Fibroblast of lung (primary cell): Measurements from ENCODE around the gene EPHB2. TPM values are rescaled to one million over a fixed set of nuclear protein-coding genes. Genes with fewer than 3 reads are reported as not detected.
A peak's percentile ranks its signal among the peaks of the same experiment; 100 is the strongest.

ENCODE experiments used
- DNase-seq, 2 donors: peaks; one replicate each; pipeline versions ENCODE4 v3.0.0 to v3.0.0-alpha.2; 2010; ENCODE audit warnings: low read depth in 2 of 2
- H2AFZ ChIP-seq: 2 replicates; pipeline ENCODE4 v1.5.1; 2012; ENCODE audit warnings: low read length, control low read depth, inconsistent platforms
- H3K27ac ChIP-seq: 2 replicates; pipeline ENCODE4 v1.5.1; 2011; ENCODE audit warnings: low read length, control low read depth; ENCODE audit not compliant: insufficient read depth
- H3K27me3 ChIP-seq: 2 replicates; pipeline ENCODE4 v1.5.1; 2011; ENCODE audit warnings: mild to moderate bottlenecking, low read length; ENCODE audit not compliant: control insufficient read depth, insufficient read depth
- H3K36me3 ChIP-seq: 2 replicates; pipeline ENCODE4 v1.5.1; 2011; ENCODE audit warnings: low read length; ENCODE audit not compliant: control insufficient read depth, insufficient read depth
- H3K4me1 ChIP-seq: 2 replicates; pipeline ENCODE4 v1.5.1; 2011; ENCODE audit warnings: low read length; ENCODE audit not compliant: control insufficient read depth, insufficient read depth; ENCODE audit errors: extremely low read depth
- H3K4me2 ChIP-seq: 2 replicates; pipeline ENCODE4 v1.5.1; 2011; ENCODE audit warnings: low read length, control low read depth; ENCODE audit not compliant: insufficient read depth; ENCODE audit errors: extremely low read depth
- H3K4me3 ChIP-seq, 4 experiments: fragments of 200-600 bp in 1 of 4; sonication (generic) in 1 of 4; replicated peaks in 1 of 4; 2 replicates each; pipeline ENCODE4 v1.5.1; 2011 to 2016; ENCODE audit warnings: low read length in 4 of 4, low read depth in 3 of 4, mild to moderate bottlenecking in 3 of 4, control low read depth in 2 of 4, inconsistent platforms in 1 of 4, mixed read lengths in 1 of 4; ENCODE audit not compliant: insufficient read depth in 1 of 4; ENCODE audit errors: control extremely low read depth in 1 of 4
- H3K79me2 ChIP-seq: 2 replicates; pipeline ENCODE4 v1.5.1; 2012; ENCODE audit warnings: mild to moderate bottlenecking, low read length, inconsistent platforms; ENCODE audit not compliant: control insufficient read depth, insufficient read depth
- H3K9ac ChIP-seq: 2 replicates; pipeline ENCODE4 v1.5.1; 2011; ENCODE audit warnings: mild to moderate bottlenecking, low read length, control low read depth; ENCODE audit not compliant: insufficient read depth
- H3K9me3 ChIP-seq: 2 replicates; pipeline ENCODE4 v1.5.1; 2012; ENCODE audit warnings: low read depth, low read length; ENCODE audit not compliant: control insufficient read depth, insufficient read depth
- H4K20me1 ChIP-seq: 2 replicates; pipeline ENCODE4 v1.5.1; 2011; ENCODE audit warnings: low read length; ENCODE audit not compliant: control insufficient read depth, insufficient read depth; ENCODE audit errors: extremely low read depth
- EZH2 ChIP-seq: IDR thresholded peaks from 2 replicates; pipeline ENCODE4 v1.5.1; 2012; ENCODE audit warnings: low read length, control low read depth, mild to moderate bottlenecking; ENCODE audit errors: missing control alignments
- polyA plus RNA-seq, 2 donors: library from polyadenylated mRNA; depleted of rRNA in 1 of 2; stranded (reverse) in 1 of 2; unstranded in 1 of 2; fragments of >200 nt; gene quantifications; 2 replicates each; pipeline ENCODE4 v1.2.1, GENCODE V29; 2011 to 2012; ENCODE audit warnings: missing spikeins in 1 of 2
- total RNA-seq: library from RNA; depleted of rRNA; stranded (reverse); fragments of >200 nt; gene quantifications from 2 replicates; pipeline ENCODE4 v1.2.1, GENCODE V29; 2014
- TF ChIP-seq, protein P1 (sequence below), 2 donors: IDR thresholded peaks in 1 of 2; conservative IDR thresholded peaks in 1 of 2; 1 replicate in 1 of 2; 2 replicates in 1 of 2; pipeline ENCODE4 v1.5.1; 2011 to 2012; ENCODE audit warnings: low read length in 2 of 2, control low read depth in 1 of 2, inconsistent platforms in 1 of 2, low read depth in 1 of 2, mild to moderate bottlenecking in 1 of 2

The EPHB2 gene
- total and polyA plus RNA-seq, 2 donors (not counting 1 experiment from before 2014, with no cell fraction given): 4.1 to 11.2 TPM

- Histone ChIP-seq H3K9me3 (no peaks in the 10 kb centered on the region), H3K79me2 (no peaks in the 10 kb centered on the region), H3K4me2 (no peak overlapping the region), H3K27me3 (no peaks in the 10 kb centered on the region), H2AFZ (no peak overlapping the region), H3K4me1 (peaks cover 9% of the 10 kb centered on the region), H3K9ac (no peak overlapping the region), H4K20me1 (no peaks in the 10 kb centered on the region), H3K27ac (no peak overlapping the region), H3K4me3 (peak overlapping the region in 2 of 4 experiments; percentile 37 to 63), H3K36me3 (no peaks in the 10 kb centered on the region)
- DNase-seq: no peak
- TF ChIP-seq, protein P1, sequence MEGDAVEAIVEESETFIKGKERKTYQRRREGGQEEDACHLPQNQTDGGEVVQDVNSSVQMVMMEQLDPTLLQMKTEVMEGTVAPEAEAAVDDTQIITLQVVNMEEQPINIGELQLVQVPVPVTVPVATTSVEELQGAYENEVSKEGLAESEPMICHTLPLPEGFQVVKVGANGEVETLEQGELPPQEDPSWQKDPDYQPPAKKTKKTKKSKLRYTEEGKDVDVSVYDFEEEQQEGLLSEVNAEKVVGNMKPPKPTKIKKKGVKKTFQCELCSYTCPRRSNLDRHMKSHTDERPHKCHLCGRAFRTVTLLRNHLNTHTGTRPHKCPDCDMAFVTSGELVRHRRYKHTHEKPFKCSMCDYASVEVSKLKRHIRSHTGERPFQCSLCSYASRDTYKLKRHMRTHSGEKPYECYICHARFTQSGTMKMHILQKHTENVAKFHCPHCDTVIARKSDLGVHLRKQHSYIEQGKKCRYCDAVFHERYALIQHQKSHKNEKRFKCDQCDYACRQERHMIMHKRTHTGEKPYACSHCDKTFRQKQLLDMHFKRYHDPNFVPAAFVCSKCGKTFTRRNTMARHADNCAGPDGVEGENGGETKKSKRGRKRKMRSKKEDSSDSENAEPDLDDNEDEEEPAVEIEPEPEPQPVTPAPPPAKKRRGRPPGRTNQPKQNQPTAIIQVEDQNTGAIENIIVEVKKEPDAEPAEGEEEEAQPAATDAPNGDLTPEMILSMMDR (conservative IDR thresholded peaks at IDR 0.05 in 1 of 2, IDR thresholded peaks at IDR 0.05 in 1 of 2; ENCODE audit: low read depth in 1 of 2, low read length in 2 of 2): no peak
- no peak for TF ChIP-seq EZH2
Observed at GRCh38 chr1:22711071-22711470, 432 bp downstream of the EPHB2 start.

DNA sequence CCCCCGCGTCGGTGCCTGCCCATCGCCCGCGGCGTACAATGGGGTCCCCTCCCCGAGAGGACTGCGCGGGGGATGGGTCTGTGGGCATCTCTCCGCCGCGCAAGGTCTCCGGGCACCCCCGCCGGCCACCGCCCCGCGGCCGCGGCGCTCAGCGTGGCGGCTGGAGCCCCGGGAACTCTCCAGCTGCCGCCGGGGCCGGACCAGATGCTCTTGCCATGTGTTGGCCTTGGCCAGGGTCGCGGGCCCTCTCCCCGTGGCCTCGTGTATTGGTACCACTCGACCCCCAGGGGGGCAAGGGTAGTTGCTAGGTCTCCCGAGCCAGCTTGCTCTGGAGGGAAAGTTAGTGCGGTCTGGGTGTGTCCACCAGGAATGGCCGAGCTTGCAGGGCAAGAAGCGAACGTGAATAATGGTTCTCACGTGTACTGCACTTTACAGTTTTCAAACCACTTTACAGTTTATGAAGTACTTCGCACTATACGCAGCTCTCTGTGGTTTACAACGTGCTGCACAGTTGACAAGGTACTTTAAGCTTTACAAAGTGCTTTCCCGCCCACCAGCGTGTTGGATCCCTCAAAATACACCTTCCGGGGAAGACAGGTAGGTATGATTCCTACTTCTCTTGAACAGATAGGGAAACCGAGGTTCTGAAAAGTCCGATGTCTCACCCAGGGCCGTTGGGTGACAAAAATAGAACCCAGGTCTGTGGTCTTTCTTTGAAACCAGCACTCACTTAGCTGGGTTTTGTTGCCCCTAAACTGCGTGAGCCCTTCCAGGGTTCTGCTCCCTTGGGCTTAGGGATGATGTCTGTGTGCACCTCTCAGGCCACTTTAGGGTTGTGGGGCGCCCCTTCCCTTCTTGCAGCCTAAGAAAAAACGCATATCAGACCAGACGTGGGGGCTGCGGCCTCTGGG lies 1.2 kb downstream of the EPHB2 start:
- H3K4me3 ChIP-seq: peak overlapping the region; percentile 39 to 63 (median 51)
- peak overlapping the region; percentile 90 for H3K4me2 ChIP-seq
- TF ChIP-seq, protein P1 (conservative IDR thresholded peaks at IDR 0.05 in 1 of 2, IDR thresholded peaks at IDR 0.05 in 1 of 2; ENCODE audit: low read depth in 1 of 2, low read length in 2 of 2): no peak
- no peak for TF ChIP-seq EZH2
- peak overlapping the region; percentile 20 for H3K27ac ChIP-seq
- peak overlapping the region; percentile 2 for H3K9ac ChIP-seq
- H3K9me3 ChIP-seq: no peaks in the 10 kb centered on the region
- H4K20me1 ChIP-seq: no peaks in the 10 kb centered on the region
- H2AFZ ChIP-seq: no peak overlapping the region
- H3K27me3 ChIP-seq: no peaks in the 10 kb centered on the region
- H3K4me1 ChIP-seq: peaks cover 9% of the 10 kb centered on the region
- no peaks in the 10 kb centered on the region for H3K36me3 ChIP-seq
- peak; percentile 41 to 47 for DNase-seq
- H3K79me2 ChIP-seq: no peaks in the 10 kb centered on the region

DNA sequence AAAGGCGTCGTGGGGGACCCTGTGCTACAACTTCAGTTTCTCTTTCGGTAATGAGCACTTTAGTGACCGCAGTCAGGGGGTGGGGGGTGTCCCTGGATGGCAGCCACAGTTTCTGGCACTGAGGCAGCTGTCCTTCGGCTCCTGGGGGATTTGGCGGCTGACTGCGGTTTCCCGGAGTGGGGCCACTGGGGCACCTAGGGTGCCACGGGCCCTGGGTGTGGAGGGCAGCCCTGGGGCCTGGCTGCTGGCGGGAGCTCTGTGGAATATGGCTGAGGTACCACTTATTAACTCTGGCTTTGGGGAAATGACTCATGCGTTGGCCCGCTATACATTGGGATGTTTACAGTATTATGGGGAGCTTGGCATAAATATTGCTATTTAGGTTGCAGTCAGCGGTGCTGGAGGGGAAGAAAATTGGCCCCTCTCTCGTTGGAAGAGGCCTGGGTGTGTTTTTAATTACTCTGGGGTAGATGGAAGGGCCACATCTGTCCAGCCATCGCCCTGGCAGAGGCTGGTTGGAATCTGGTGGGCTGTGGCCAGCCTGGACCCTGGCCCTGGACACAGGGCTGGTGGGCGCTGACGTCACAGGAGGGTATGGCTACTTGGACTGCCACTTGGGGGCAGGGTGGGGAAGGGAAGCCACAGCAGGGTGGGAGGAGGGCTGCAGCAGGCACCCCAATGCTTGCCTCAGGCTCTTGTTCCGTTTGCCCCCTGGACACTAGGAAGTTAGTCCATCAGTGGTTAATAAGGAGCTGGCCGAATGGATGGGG lies 2.0 kb downstream of the EPHB2 start:
- no peaks in the 10 kb centered on the region for H3K9me3 ChIP-seq
- H3K27ac ChIP-seq: peak overlapping the region; percentile 20
- no peak overlapping the region for H3K9ac ChIP-seq
- peaks cover 9% of the 10 kb centered on the region for H3K4me1 ChIP-seq
- H3K4me3 ChIP-seq: peak overlapping the region; percentile 39 to 63 (median 51)
- no peaks in the 10 kb centered on the region for H3K79me2 ChIP-seq
- H4K20me1 ChIP-seq: no peaks in the 10 kb centered on the region
- no peak overlapping the region for H2AFZ ChIP-seq
- TF ChIP-seq, protein P1 (conservative IDR thresholded peaks at IDR 0.05 in 1 of 2, IDR thresholded peaks at IDR 0.05 in 1 of 2; ENCODE audit: low read depth in 1 of 2, low read length in 2 of 2): peak in 1 of 2 donors; percentile 17
- TF ChIP-seq EZH2: no peak
- no peaks in the 10 kb centered on the region for H3K27me3 ChIP-seq
- DNase-seq: peak; percentile 52 to 85
- H3K36me3 ChIP-seq: no peaks in the 10 kb centered on the region
- H3K4me2 ChIP-seq: peak overlapping the region; percentile 90
